ENCODE measurements around the gene PRKAG2.

PRKAG2 gene

GRCh38 chr7:151728746-151729145 lies 148.2 kb downstream of the PRKAG2 start:
- H3K36me3 ChIP-seq (ENCODE audit: insufficient read depth), result no peaks in the 10 kb centered on the region
- H3K9ac ChIP-seq, result no peak overlapping the region
- no peaks in the 10 kb centered on the region for H4K20me1 ChIP-seq (ENCODE audit: insufficient read depth)
- no peaks in the 10 kb centered on the region for H3K27me3 ChIP-seq (ENCODE audit: insufficient read depth, low read depth)
- TF ChIP-seq CTCF (conservative IDR thresholded peaks at IDR 0.05; ENCODE audit: low read depth, low read length), result no peak
- no peak overlapping the region for H3K27ac ChIP-seq
- no peaks in the 10 kb centered on the region for H3K79me2 ChIP-seq (ENCODE audit: insufficient read depth, low read depth)
- no peak overlapping the region for H2AFZ ChIP-seq (ENCODE audit: low read depth)
- no peaks in the 10 kb centered on the region for H3K4me1 ChIP-seq (ENCODE audit: low read depth, poor library complexity, severe bottlenecking)
- H3K4me3 ChIP-seq (IDR thresholded peaks at IDR 0.05; ENCODE audit: insufficient read depth, low read depth, low read length), result no peak overlapping the region
- H3K4me2 ChIP-seq, result no peak overlapping the region

GRCh38 chr7:151728286-151728660 lies 148.6 kb downstream of the PRKAG2 start:
- no peak overlapping the region for H3K4me2 ChIP-seq
- H2AFZ ChIP-seq (ENCODE audit: low read depth), result no peak overlapping the region
- H3K4me1 ChIP-seq (ENCODE audit: low read depth, poor library complexity, severe bottlenecking), result no peaks in the 10 kb centered on the region
- H3K9ac ChIP-seq, result no peak overlapping the region
- H3K79me2 ChIP-seq (ENCODE audit: insufficient read depth, low read depth), result no peaks in the 10 kb centered on the region
- no peaks in the 10 kb centered on the region for H3K36me3 ChIP-seq (ENCODE audit: insufficient read depth)
- no peak for TF ChIP-seq CTCF (conservative IDR thresholded peaks at IDR 0.05; ENCODE audit: low read depth, low read length)
- H3K27me3 ChIP-seq (ENCODE audit: insufficient read depth, low read depth), result no peaks in the 10 kb centered on the region
- no peak overlapping the region for H3K27ac ChIP-seq
- H3K4me3 ChIP-seq (IDR thresholded peaks at IDR 0.05; ENCODE audit: insufficient read depth, low read depth, low read length), result no peak overlapping the region
- no peaks in the 10 kb centered on the region for H4K20me1 ChIP-seq (ENCODE audit: insufficient read depth)

GRCh38 chr7:151727579-151728285 lies 149.2 kb downstream of the PRKAG2 start:
- H3K27me3 ChIP-seq (ENCODE audit: insufficient read depth, low read depth), result no peaks in the 10 kb centered on the region
- no peak overlapping the region for H3K27ac ChIP-seq
- no peaks in the 10 kb centered on the region for H3K4me1 ChIP-seq (ENCODE audit: low read depth, poor library complexity, severe bottlenecking)
- H3K9ac ChIP-seq, result no peak overlapping the region
- no peak for TF ChIP-seq CTCF (conservative IDR thresholded peaks at IDR 0.05; ENCODE audit: low read depth, low read length)
- H2AFZ ChIP-seq (ENCODE audit: low read depth), result no peak overlapping the region
- no peaks in the 10 kb centered on the region for H3K36me3 ChIP-seq (ENCODE audit: insufficient read depth)
- H3K4me2 ChIP-seq, result no peak overlapping the region
- no peaks in the 10 kb centered on the region for H3K79me2 ChIP-seq (ENCODE audit: insufficient read depth, low read depth)
- no peaks in the 10 kb centered on the region for H4K20me1 ChIP-seq (ENCODE audit: insufficient read depth)
- H3K4me3 ChIP-seq (IDR thresholded peaks at IDR 0.05; ENCODE audit: insufficient read depth, low read depth, low read length), result no peak overlapping the region

GRCh38 chr7:151726652-151727578 lies 150.0 kb downstream of the PRKAG2 start:
- Histone ChIP-seq H3K4me2 (no peak overlapping the region), H3K4me1 (ENCODE audit: low read depth, poor library complexity, severe bottlenecking) (no peaks in the 10 kb centered on the region), H3K79me2 (ENCODE audit: insufficient read depth, low read depth) (no peaks in the 10 kb centered on the region), H3K9ac (no peak overlapping the region), H2AFZ (ENCODE audit: low read depth) (no peak overlapping the region), H4K20me1 (ENCODE audit: insufficient read depth) (no peaks in the 10 kb centered on the region), H3K36me3 (ENCODE audit: insufficient read depth) (no peaks in the 10 kb centered on the region), H3K27ac (no peak overlapping the region), H3K27me3 (ENCODE audit: insufficient read depth, low read depth) (no peaks in the 10 kb centered on the region), H3K4me3 (IDR thresholded peaks at IDR 0.05; ENCODE audit: insufficient read depth, low read depth, low read length) (no peak overlapping the region)
- no peak for TF ChIP-seq CTCF (conservative IDR thresholded peaks at IDR 0.05; ENCODE audit: low read depth, low read length)
